HepG2 (cell line): ENCODE measurements around the gene ZFYVE28. TPM values are rescaled to one million over a fixed set of nuclear protein-coding genes. Genes with fewer than 3 reads are reported as not detected.
A peak's percentile ranks its signal among the peaks of the same experiment; 100 is the strongest.

Experiments used
- BCL6 ChIP-seq: IDR thresholded peaks from 2 replicates; pipeline ENCODE4 v1.6.1; 2016; ENCODE audit warnings: missing genetic modification reagents, missing compliant biosample characterization
- BORCS8-MEF2B ChIP-seq: sonication (generic); formaldehyde crosslinking; IDR thresholded peaks from 2 replicates; pipeline ENCODE4 v1.8.0; 2022; ENCODE audit warnings: mild to moderate bottlenecking, missing genetic modification reagents
- BRCA1 ChIP-seq: sonication (generic); formaldehyde crosslinking; IDR thresholded peaks from 2 replicates; pipeline ENCODE4 v1.4.0; 2020; ENCODE audit warnings: missing genetic modification reagents
- CAMTA2 ChIP-seq: sonication (generic); formaldehyde crosslinking; IDR thresholded peaks from 2 replicates; pipeline ENCODE4 v1.4.0; 2020; ENCODE audit warnings: mild to moderate bottlenecking, missing genetic modification reagents, borderline replicate concordance
- FOXO1 ChIP-seq: sonication (generic); formaldehyde crosslinking; IDR thresholded peaks from 2 replicates; pipeline ENCODE4 v1.4.0; 2020; ENCODE audit warnings: missing genetic modification reagents
- GTF3A ChIP-seq: sonication (generic); formaldehyde crosslinking; conservative IDR thresholded peaks from 2 replicates; pipeline ENCODE4 v1.4.0; 2020; ENCODE audit warnings: mild to moderate bottlenecking, missing genetic modification reagents
- HNRNPL ChIP-seq: fragments of 200-400 bp; formaldehyde crosslinking; IDR thresholded peaks from 2 replicates; pipeline ENCODE4 v1.6.1; 2017; ENCODE audit warnings: mild to moderate bottlenecking, low read depth, low read length
- NR2C2 ChIP-seq: sonication (generic); formaldehyde crosslinking; IDR thresholded peaks from 2 replicates; pipeline ENCODE4 v1.4.0; 2020; ENCODE audit warnings: missing genetic modification reagents, mild to moderate bottlenecking, moderate library complexity, borderline replicate concordance
- PAX8 ChIP-seq: sonication (generic); formaldehyde crosslinking; IDR thresholded peaks from 2 replicates; pipeline ENCODE4 v1.8.0; 2022; ENCODE audit warnings: mild to moderate bottlenecking, missing genetic modification reagents, borderline replicate concordance
- PITX1 ChIP-seq: sonication (generic); formaldehyde crosslinking; IDR thresholded peaks from 2 replicates; pipeline ENCODE4 v1.5.1; 2020; ENCODE audit warnings: mild to moderate bottlenecking, missing genetic modification reagents
- RARA ChIP-seq: IDR thresholded peaks from 2 replicates; pipeline ENCODE4 v1.6.1; 2016; ENCODE audit warnings: missing genetic modification reagents, missing compliant biosample characterization
- SP4 ChIP-seq: sonication (generic); formaldehyde crosslinking; IDR thresholded peaks from 2 replicates; pipeline ENCODE4 v1.8.1; 2023; ENCODE audit warnings: mild to moderate bottlenecking, missing genetic modification reagents
- SPEN ChIP-seq: sonication (generic); formaldehyde crosslinking; IDR thresholded peaks from 2 replicates; pipeline ENCODE4 v1.5.1; 2020; ENCODE audit warnings: low read depth, mild to moderate bottlenecking, missing genetic modification reagents
- SSRP1 ChIP-seq: IDR thresholded peaks from 2 replicates; pipeline ENCODE4 v1.6.1; 2016; ENCODE audit warnings: control low read depth
- TCF7 ChIP-seq: sonication (generic); IDR thresholded peaks from 2 replicates; pipeline ENCODE4 v1.6.1; 2016; ENCODE audit warnings: antibody characterized with exemption, low read depth
- ZBTB20 ChIP-seq: sonication (generic); formaldehyde crosslinking; IDR thresholded peaks from 2 replicates; pipeline ENCODE4 v1.8.1; 2023; ENCODE audit warnings: missing genetic modification reagents, low read depth, mild to moderate bottlenecking, borderline replicate concordance
- ZNF33B ChIP-seq: sonication (generic); formaldehyde crosslinking; IDR thresholded peaks from 2 replicates; pipeline ENCODE4 v1.5.1; 2020; ENCODE audit warnings: mild to moderate bottlenecking, missing genetic modification reagents
- ZNF674 ChIP-seq: sonication (generic); formaldehyde crosslinking; IDR thresholded peaks from 2 replicates; pipeline ENCODE4 v1.5.0; 2020; ENCODE audit warnings: low read depth, mild to moderate bottlenecking, missing genetic modification reagents
- ZNF766 ChIP-seq: sonication (generic); formaldehyde crosslinking; IDR thresholded peaks from 2 replicates; pipeline ENCODE4 v1.5.0; 2020; ENCODE audit warnings: missing genetic modification reagents, borderline replicate concordance
- ZNF879 ChIP-seq: sonication (generic); formaldehyde crosslinking; IDR thresholded peaks from 2 replicates; pipeline ENCODE4 v1.8.1; 2023; ENCODE audit warnings: missing genetic modification reagents
- polyA plus RNA-seq, 8 experiments: library from polyadenylated mRNA; depleted of rRNA in 3 of 8; stranded (reverse) in 7 of 8; unstranded in 1 of 8; fragments of >200 nt; fragmentation: Illumina TruSeq in 4 of 8; extraction: Trizol in 4 of 8; gene quantifications; 2 replicates each; pipeline versions ENCODE4 v1.2.1 to v1.2.3, GENCODE V29; 2011 to 2016; ENCODE audit warnings: low read depth in 4 of 8, missing spikeins in 1 of 8, mixed read lengths in 1 of 8; ENCODE audit not compliant: insufficient read depth in 1 of 8
- total RNA-seq, 5 experiments: library from RNA; depleted of rRNA; stranded (reverse); fragments of >200 nt; fragmentation: Illumina TruSeq; extraction: Trizol; gene quantifications; 2 replicates each; pipeline ENCODE4 v1.2.3, GENCODE V29; 2016; ENCODE audit warnings: low read depth in 1 of 5
- TF ChIP-seq, protein P1 (sequence below): sonication (generic); formaldehyde crosslinking; IDR thresholded peaks from 2 replicates; pipeline ENCODE4 v1.4.0; 2020; ENCODE audit warnings: missing genetic modification reagents, mild to moderate bottlenecking, borderline replicate concordance
- TF ChIP-seq, protein P2 (sequence below): IDR thresholded peaks from 2 replicates; pipeline ENCODE4 v1.6.1; 2016; ENCODE audit warnings: mild to moderate bottlenecking, missing biosample characterization, missing genetic modification reagents
- TF ChIP-seq, protein P3 (sequence below): sonication (generic); formaldehyde crosslinking; IDR thresholded peaks from 2 replicates; pipeline ENCODE4 v1.4.0; 2020; ENCODE audit warnings: missing genetic modification reagents
- TF ChIP-seq, protein P4 (sequence below): sonication (generic); formaldehyde crosslinking; IDR thresholded peaks from 2 replicates; pipeline ENCODE4 v1.5.0; 2020; ENCODE audit warnings: mild to moderate bottlenecking, missing genetic modification reagents

The ZFYVE28 gene
- total and polyA plus RNA-seq, 2 of the 13 experiments (the other 11 are each of a cell fraction or from before 2014, with no cell fraction given) = 0.12 to 0.22 TPM

DNA sequence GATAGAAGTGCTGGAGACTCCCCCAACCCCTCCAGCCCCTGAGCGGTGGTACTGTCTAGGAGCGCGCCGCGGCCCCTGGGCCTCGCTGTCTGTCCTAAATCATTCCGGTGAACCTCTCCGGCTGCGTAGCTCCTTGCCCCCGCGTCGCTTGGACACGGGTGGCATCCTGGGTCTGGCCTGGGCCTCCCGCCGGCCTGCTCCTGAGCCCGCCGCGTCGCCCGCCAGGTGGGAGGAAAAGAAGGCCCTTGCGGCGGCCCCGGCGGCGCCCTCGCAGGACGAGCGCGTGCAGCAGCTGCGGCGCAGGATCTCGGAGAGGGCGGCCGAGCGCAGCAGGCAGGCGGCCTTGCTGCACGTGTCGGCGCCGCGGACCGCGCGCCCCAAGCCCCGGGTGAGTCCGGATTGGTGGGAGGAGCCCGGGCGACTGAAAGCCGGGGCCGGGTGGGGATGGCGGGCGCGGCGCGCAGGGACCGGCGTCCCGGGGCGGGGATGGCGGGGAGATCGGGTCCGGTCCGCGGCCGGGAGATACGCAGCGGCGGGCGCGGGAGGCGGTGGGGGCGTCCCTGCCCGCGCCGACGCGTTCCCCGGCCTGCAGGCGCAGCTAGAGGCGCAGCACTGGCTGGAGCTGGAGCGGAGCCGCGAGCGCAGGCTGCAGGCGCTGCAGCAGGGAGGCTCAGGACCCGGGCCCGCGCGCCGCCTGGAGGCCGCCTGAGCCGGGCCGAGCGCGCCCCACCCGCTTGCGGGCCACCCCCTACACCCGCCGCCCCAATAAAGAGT, 44.0 kb upstream of the ZFYVE28 start (continued):
- TF ChIP-seq TCF7 = no peak
- TF ChIP-seq ZNF674 = 0 out of 2 replicates have a peak, but pooled peaks have one; percentile 40
- TF ChIP-seq HNRNPL = no peak
- TF ChIP-seq, protein P1, sequence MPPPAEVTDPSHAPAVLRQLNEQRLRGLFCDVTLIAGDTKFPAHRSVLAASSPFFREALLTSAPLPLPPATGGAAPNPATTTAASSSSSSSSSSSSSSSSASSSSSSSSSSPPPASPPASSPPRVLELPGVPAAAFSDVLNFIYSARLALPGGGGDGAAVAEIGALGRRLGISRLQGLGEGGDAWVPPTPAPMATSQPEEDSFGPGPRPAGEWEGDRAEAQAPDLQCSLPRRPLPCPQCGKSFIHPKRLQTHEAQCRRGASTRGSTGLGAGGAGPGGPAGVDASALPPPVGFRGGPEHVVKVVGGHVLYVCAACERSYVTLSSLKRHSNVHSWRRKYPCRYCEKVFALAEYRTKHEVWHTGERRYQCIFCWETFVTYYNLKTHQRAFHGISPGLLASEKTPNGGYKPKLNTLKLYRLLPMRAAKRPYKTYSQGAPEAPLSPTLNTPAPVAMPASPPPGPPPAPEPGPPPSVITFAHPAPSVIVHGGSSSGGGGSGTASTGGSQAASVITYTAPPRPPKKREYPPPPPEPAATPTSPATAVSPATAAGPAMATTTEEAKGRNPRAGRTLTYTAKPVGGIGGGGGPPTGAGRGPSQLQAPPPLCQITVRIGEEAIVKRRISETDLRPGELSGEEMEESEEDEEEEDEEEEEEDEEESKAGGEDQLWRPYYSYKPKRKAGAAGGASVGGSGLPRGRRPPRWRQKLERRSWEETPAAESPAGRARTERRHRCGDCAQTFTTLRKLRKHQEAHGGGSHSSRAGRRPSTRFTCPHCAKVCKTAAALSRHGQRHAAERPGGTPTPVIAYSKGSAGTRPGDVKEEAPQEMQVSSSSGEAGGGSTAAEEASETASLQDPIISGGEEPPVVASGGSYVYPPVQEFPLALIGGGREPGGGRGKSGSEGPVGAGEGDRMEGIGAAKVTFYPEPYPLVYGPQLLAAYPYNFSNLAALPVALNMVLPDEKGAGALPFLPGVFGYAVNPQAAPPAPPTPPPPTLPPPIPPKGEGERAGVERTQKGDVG = no peak; the same call in 1 of the 2 replicates
- TF ChIP-seq SPEN (CRISPR knock-in tag) = no peak
- TF ChIP-seq RARA (CRISPR knock-in tag) = no peak
- 0 out of 2 replicates have a peak, but pooled peaks have one; percentile 39 for TF ChIP-seq NR2C2 (CRISPR knock-in tag)
- no peak for TF ChIP-seq FOXO1 (CRISPR knock-in tag)
- peak; percentile 92 for TF ChIP-seq BORCS8-MEF2B (CRISPR knock-in tag)
- no peak for TF ChIP-seq BRCA1 (CRISPR knock-in tag)
- TF ChIP-seq, protein P2, sequence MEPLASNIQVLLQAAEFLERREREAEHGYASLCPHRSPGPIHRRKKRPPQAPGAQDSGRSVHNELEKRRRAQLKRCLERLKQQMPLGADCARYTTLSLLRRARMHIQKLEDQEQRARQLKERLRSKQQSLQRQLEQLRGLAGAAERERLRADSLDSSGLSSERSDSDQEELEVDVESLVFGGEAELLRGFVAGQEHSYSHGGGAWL (CRISPR knock-in tag) = peak; percentile 91; the same call in 1 of the 2 replicates
- TF ChIP-seq GTF3A (CRISPR knock-in tag) = no peak
- TF ChIP-seq, protein P3, sequence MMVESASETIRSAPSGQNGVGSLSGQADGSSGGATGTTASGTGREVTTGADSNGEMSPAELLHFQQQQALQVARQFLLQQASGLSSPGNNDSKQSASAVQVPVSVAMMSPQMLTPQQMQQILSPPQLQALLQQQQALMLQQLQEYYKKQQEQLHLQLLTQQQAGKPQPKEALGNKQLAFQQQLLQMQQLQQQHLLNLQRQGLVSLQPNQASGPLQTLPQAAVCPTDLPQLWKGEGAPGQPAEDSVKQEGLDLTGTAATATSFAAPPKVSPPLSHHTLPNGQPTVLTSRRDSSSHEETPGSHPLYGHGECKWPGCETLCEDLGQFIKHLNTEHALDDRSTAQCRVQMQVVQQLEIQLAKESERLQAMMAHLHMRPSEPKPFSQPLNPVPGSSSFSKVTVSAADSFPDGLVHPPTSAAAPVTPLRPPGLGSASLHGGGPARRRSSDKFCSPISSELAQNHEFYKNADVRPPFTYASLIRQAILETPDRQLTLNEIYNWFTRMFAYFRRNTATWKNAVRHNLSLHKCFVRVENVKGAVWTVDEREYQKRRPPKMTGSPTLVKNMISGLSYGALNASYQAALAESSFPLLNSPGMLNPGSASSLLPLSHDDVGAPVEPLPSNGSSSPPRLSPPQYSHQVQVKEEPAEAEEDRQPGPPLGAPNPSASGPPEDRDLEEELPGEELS = no peak; the same call in 1 of the 2 replicates
- no peak; the same call in 1 of the 2 replicates for TF ChIP-seq ZNF33B (CRISPR knock-in tag)
- no peak for TF ChIP-seq SP4
- TF ChIP-seq, protein P4, sequence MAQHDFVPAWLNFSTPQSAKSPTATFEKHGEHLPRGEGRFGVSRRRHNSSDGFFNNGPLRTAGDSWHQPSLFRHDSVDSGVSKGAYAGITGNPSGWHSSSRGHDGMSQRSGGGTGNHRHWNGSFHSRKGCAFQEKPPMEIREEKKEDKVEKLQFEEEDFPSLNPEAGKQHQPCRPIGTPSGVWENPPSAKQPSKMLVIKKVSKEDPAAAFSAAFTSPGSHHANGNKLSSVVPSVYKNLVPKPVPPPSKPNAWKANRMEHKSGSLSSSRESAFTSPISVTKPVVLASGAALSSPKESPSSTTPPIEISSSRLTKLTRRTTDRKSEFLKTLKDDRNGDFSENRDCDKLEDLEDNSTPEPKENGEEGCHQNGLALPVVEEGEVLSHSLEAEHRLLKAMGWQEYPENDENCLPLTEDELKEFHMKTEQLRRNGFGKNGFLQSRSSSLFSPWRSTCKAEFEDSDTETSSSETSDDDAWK (CRISPR knock-in tag) = no peak
- peak; percentile 65; the same call in 1 of the 2 replicates for TF ChIP-seq CAMTA2 (CRISPR knock-in tag)
- TF ChIP-seq BCL6 (CRISPR knock-in tag) = no peak
- no peak for TF ChIP-seq PITX1
- peak; percentile 83; the same call in 1 of the 2 replicates for TF ChIP-seq PAX8
- no peak for TF ChIP-seq ZBTB20 (CRISPR knock-in tag)
- TF ChIP-seq SSRP1 = no peak
- TF ChIP-seq ZNF766 = peak; percentile 69; the same call in 1 of the 2 replicates
- TF ChIP-seq ZNF879 = no peak
